AG08396 (cell line): ENCODE results near the gene PJA1.

Source experiments
- DNase-seq: peaks from one replicate; pipeline ENCODE4 v3.0.0; 2012; ENCODE audit warnings: low spot score, mixed read lengths

Gene PJA1

GRCh38 chrX:69165087-69165651, at the start of gene PJA1:
PJA1 (minus strand) TSS chrX:69165453; CDS start chrX:69163073, 2,380 bp downstream.
- peak; percentile 84 for DNase-seq

GRCh38 chrX:69214463-69214862, 49.2 kb upstream of the PJA1 start:
- no peak for DNase-seq

GRCh38 chrX:69211701-69212100, 46.4 kb upstream of the PJA1 start:
- DNase-seq: no peak

GRCh38 chrX:69210581-69210980, 45.3 kb upstream of the PJA1 start:
- DNase-seq: no peak

GRCh38 chrX:69207216-69207615, 42.0 kb upstream of the PJA1 start:
- no peak for DNase-seq

GRCh38 chrX:69203638-69204037, 38.4 kb upstream of the PJA1 start:
- no peak for DNase-seq

GRCh38 chrX:69197690-69198089, 32.4 kb upstream of the PJA1 start:
- DNase-seq: no peak

- DNase-seq: no peak
Observed at GRCh38 chrX:69196666-69197065, 31.4 kb upstream of the PJA1 start.

- DNase-seq: no peak
Observed at GRCh38 chrX:69195810-69196209, 30.6 kb upstream of the PJA1 start.

GRCh38 chrX:69195192-69195591, 29.9 kb upstream of the PJA1 start:
- no peak for DNase-seq

GRCh38 chrX:69192603-69193002, 27.4 kb upstream of the PJA1 start:
- DNase-seq: no peak

- no peak for DNase-seq
Observed at GRCh38 chrX:69189576-69190371, 24.5 kb upstream of the PJA1 start.

GRCh38 chrX:69186651-69187050, 21.4 kb upstream of the PJA1 start:
- DNase-seq: no peak

GRCh38 chrX:69185886-69186285, 20.6 kb upstream of the PJA1 start:
- no peak for DNase-seq

- DNase-seq: no peak
Observed at GRCh38 chrX:69185141-69185540, 19.9 kb upstream of the PJA1 start.

GRCh38 chrX:69182818-69183380, 17.6 kb upstream of the PJA1 start:
- no peak for DNase-seq

- DNase-seq: no peak
Observed at GRCh38 chrX:69179380-69179911, 14.2 kb upstream of the PJA1 start.

GRCh38 chrX:69178592-69178991, 13.3 kb upstream of the PJA1 start:
- no peak for DNase-seq

GRCh38 chrX:69177511-69178162, 12.4 kb upstream of the PJA1 start:
- no peak for DNase-seq

- DNase-seq: no peak
Observed at GRCh38 chrX:69176053-69176452, 10.8 kb upstream of the PJA1 start.

- DNase-seq: no peak
Observed at GRCh38 chrX:69173906-69174305, 8.7 kb upstream of the PJA1 start.

GRCh38 chrX:69172937-69173336, 7.7 kb upstream of the PJA1 start:
- no peak for DNase-seq

GRCh38 chrX:69170319-69170718, 5.1 kb upstream of the PJA1 start:
- no peak for DNase-seq
